Activated T-cell treated with anti-CD3 and anti-CD28 coated beads, Interleukin-2, amount 50 U/mL, for 1 hour (primary cell): ENCODE results near the gene MACROD2.

ENCODE experiments used
- DNase-seq: peaks from one replicate; pipeline ENCODE4 v3.0.0-alpha.2; 2020

MACROD2 gene

DNA sequence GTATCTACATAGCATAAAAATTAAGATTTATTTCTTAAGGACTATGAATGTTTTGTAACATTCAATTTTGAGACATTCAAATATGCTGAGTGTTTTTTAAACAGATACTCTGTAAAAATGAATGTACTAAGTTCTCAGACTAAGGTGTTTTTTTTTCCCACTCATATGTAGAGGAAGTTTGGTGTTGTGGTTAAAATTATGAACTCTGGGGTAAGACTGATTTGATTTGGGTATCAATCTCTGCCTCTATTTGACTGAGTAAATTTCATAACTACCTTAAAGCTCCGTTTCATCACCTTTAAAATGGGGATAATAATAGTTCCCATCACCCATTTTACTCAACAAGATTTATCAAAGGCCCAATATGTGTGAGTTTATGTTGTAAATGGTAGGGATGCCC is 728.7 kb downstream of the MACROD2 start:
- DNase-seq: no peak

GRCh38 chr20:14724468-14724867 is 729.2 kb downstream of the MACROD2 start:
- no peak for DNase-seq

DNA sequence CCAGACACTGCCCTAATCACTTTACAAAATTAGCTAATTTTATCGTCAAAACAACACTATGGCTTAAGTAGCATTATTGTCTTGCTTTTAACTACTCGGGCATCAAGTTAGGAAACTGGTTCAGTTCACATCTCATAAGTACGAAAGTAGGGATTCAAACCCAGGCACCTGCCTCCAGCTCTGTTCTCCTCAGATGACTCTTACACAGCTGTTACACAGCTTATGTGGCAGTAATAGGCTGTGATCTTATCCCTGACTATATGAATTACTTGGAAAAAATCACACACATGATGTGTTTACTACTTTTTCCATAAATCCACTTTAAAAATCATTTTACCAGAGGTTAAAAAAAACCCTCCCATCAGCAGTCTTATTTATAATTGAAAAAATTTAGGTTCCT is 731.3 kb downstream of the MACROD2 start:
- DNase-seq: no peak

- DNase-seq: no peak
Measured at GRCh38 chr20:14727485-14728150, 732.3 kb downstream of the MACROD2 start.

GRCh38 chr20:14729390-14729789 is 734.1 kb downstream of the MACROD2 start:
- DNase-seq: no peak

DNA sequence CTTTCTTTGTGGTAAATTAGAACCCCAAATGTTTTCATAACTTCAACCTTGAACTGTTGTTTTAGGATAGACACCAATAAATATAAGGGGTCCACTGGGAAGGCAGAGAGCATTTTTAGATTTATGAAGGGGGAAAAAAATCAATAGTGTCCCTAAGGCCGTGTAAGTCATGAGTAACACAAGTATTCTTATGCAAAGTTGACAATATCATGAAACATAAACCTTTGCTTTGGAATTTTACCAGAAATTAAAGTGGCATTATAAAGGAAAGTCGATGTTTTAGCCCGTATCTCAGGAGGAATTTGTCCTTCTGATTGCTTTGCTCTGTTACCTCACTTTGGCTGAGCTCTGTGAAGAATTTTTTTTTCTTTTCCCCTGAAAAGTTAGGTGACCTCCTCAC is 737.0 kb downstream of the MACROD2 start:
- DNase-seq: no peak

DNA sequence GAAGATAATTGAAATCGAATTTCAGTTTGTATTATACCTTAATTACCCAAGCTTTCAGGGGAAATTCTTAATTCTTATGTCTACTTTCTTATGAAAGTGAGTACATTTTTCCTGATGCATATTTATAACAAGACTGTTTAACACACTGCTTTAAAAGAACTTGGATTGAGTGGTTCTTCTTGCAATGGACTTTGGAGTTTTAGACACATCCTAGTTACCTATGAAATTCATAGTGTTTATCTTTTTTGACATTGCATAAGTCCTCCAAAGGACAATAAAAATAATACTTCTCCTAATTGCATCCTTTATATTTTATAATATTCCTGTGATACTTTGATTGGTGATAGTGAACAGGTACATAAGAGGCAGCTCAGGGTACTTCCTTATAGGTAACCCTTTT is 737.7 kb downstream of the MACROD2 start:
- no peak for DNase-seq

- DNase-seq: no peak
Measured at GRCh38 chr20:14740380-14740779, 745.1 kb downstream of the MACROD2 start.

- no peak for DNase-seq
Measured at GRCh38 chr20:14741616-14742015, 746.3 kb downstream of the MACROD2 start.

- DNase-seq: no peak
Measured at GRCh38 chr20:14744723-14745122, 749.4 kb downstream of the MACROD2 start.

- no peak for DNase-seq
Measured at GRCh38 chr20:14745830-14746229, 750.5 kb downstream of the MACROD2 start.

GRCh38 chr20:14751191-14751590 is 755.9 kb downstream of the MACROD2 start:
- DNase-seq: no peak

GRCh38 chr20:14757728-14758127 is 762.4 kb downstream of the MACROD2 start:
- DNase-seq: no peak

DNA sequence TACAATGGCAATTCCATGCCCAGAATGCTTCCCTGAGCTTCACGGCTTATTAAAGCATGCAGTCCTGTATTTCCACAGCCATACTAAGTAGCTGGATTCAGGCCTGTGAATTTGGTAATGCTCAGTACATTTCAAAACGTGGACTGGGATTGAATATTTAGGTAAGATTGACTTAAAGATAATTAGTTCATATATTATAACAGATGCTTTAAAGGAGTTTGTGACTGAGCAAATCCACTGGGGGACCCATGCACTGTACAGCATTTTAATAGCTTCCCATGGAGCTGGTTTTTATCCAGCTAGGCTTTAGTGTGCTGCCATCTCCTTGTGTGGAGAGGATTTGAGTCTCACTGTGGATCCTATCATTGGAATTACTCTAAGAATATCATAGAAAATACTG is 763.0 kb downstream of the MACROD2 start:
- DNase-seq: no peak

- no peak for DNase-seq
Measured at GRCh38 chr20:14759979-14760378, 764.7 kb downstream of the MACROD2 start.

GRCh38 chr20:14761903-14762302 is 766.6 kb downstream of the MACROD2 start:
- no peak for DNase-seq

DNA sequence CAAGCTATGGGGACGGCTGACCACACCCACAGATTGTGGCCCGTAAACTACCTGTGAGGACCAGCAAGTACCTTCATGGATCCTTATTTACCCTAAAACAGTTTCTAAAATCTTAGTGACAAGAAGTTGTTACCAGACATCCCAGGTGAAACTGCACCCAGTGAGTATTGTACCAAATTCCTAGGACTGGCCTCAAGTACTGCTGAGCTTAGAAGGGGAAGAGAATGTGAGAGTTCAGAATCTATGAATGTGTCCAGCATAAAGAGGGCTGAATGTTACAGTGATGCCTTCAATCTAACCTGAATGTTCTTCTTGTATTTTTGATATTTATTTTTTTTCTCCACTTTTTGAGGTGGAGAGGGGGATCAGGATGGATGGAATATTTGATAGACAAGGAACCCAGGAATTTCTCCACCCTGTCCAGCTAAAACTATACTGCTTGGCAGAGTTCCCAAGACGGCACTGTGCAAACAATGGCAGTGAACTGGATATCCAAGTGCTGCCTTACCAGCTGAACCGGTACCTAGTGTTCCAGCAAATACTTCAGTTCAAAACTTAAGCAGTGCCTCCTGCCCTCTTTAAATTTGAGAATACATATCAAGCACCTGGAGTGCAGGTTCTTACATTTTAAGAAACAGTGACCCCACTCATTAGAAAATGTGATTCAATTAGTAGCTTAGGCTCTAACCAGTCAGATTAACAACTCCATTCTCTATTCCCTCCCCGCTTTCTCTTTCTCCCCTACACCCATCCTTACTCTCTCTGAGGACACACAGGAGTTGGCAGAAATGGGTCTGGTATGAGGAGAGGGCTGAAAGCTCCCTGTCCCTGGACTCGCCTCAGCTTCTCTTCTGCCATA is 769.4 kb downstream of the MACROD2 start:
- DNase-seq: no peak

GRCh38 chr20:14765370-14765701 is 770.0 kb downstream of the MACROD2 start:
- no peak for DNase-seq

GRCh38 chr20:14773486-14773885 is 778.2 kb downstream of the MACROD2 start:
- DNase-seq: no peak

DNA sequence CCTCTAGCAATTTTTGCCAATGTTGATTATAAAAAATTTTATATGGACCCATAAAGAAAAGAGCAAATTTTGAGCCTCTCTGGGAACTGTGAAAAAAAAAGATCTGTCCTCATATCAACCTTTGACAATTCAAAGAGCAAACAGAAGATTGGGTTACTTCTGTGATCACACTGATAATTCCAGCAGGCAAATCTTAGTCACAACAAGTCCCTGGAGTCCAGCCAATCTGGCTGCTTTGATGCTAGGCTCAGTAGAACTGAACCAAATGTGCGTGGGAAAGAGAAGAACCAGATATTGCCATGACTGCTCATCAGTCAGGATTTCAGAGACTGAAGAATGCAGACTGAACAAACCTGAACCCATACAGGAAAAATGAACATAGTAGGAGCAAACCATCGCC is 780.5 kb downstream of the MACROD2 start:
- no peak for DNase-seq

DNA sequence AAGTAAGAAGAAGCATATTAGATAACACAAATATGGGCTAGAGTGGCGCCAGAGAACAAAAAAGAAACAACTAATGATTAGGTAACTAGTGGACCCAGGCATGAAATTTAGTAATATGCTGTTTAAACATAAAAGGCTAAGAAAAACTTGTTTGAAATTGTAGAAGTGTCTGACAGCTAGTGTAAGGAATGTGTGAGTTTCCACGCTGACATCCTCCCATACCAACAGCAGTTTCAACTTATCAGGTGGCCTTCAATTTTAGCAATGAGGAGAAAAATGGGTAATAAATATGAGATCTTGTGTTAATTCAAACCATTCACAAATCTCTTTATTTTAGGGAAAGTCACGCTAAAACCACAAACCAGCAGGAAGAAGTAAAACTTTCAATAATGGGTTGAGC is 782.3 kb downstream of the MACROD2 start:
- DNase-seq: no peak

DNA sequence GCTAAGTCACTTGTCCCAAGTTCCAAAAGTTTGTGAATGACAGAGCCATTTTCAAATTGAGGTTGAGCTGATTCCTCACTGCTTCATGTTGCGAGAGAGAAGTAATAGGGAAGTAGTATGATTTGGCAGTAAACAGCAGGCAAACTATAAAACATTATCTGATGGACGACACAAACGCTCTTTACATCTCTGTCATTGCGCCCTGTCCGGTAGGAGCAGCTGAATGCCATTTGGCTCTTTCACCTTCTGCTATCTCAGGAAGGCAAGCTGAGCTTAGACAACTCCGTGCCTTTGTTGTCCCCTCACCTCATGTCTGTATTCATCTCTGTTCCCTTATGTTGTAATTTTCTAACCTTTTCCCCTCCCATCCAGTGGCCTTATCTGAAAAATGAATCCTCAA is 782.8 kb downstream of the MACROD2 start:
- DNase-seq: no peak

- no peak for DNase-seq
Measured at GRCh38 chr20:14778875-14779274, 783.6 kb downstream of the MACROD2 start.

- DNase-seq: no peak
Measured at GRCh38 chr20:14780508-14780907, 785.2 kb downstream of the MACROD2 start.

GRCh38 chr20:14782731-14783130 is 787.4 kb downstream of the MACROD2 start:
- DNase-seq: no peak
